Upper lobe of left lung (tissue), 4 donors: ENCODE results near the gene CCDC40.

Source experiments
- POLR2A ChIP-seq, 4 donors: fragments of 450-650 bp; IDR thresholded peaks; one replicate each; pipeline ENCODE4 v1.5.1; 2016 to 2017; ENCODE audit warnings: antibody characterized with exemption in 4 of 4, mild to moderate bottlenecking in 2 of 4
- TF ChIP-seq, protein P1 (sequence below), 6 experiments: fragments of 450-650 bp in 4 of 6; fragments of 200-600 bp in 2 of 6; sonication (generic) in 2 of 6; IDR thresholded peaks; one replicate each; pipeline ENCODE4 v1.5.1; 2016 to 2019; ENCODE audit warnings: antibody characterized with exemption in 6 of 6

DNA sequence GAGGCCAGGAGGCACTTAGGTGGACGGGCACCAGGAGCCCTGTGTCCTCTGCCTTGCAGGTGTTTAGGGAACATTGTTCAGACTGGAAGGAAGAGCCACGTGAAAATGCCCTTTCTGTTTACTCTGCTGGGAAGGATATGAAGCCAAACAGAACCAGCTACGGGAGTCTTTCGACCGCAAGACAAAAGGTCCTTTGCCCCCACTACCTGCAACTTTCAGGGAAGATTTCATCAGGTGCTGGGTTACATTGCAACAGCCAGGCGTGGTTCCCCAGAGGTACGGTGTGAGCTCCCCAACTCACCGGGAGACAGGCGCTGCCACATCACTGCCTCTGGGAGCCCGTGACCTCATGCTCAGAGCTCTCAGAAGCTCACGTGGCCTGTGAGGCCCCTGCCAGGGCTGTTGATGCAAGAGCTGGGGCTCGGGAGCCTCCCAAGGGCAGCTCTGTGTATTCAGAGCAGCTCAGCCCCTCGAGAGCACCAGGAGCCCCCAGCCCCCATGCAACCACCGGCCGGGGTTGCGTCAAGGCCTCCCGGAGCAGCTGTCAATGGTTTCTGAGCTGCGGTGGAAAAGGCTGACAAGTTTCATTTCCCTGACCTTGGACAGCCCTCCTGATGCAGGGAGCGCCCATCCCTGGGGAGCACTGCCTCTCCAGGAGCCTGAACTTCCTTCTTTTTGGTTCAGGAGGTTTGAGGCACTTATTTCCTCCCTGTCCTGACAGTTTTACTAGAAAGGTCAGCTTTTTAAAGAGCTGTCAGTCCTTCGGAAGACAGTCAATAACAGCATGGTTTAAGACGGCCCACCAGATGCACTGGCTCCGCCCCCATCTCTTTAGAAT, 42.8 kb upstream of the CCDC40 start:
- TF ChIP-seq, protein P1, sequence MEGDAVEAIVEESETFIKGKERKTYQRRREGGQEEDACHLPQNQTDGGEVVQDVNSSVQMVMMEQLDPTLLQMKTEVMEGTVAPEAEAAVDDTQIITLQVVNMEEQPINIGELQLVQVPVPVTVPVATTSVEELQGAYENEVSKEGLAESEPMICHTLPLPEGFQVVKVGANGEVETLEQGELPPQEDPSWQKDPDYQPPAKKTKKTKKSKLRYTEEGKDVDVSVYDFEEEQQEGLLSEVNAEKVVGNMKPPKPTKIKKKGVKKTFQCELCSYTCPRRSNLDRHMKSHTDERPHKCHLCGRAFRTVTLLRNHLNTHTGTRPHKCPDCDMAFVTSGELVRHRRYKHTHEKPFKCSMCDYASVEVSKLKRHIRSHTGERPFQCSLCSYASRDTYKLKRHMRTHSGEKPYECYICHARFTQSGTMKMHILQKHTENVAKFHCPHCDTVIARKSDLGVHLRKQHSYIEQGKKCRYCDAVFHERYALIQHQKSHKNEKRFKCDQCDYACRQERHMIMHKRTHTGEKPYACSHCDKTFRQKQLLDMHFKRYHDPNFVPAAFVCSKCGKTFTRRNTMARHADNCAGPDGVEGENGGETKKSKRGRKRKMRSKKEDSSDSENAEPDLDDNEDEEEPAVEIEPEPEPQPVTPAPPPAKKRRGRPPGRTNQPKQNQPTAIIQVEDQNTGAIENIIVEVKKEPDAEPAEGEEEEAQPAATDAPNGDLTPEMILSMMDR (IDR thresholded peaks at IDR 0.05) = no peak
- TF ChIP-seq POLR2A (IDR thresholded peaks at IDR 0.05) = peak in 1 of 4 donors; percentile 6
